HG02759 (cell line): ENCODE results near the gene PPP1R12B.
"Not testable (repeated sequence)": the region's sequence is repeated elsewhere in the genome, so short reads cannot be mapped to it uniquely, and the experiment has no call there.

ENCODE experiments used
- ATAC-seq: cut with Tn5 transposase; IDR thresholded peaks from one replicate; pipeline ENCODE4 v1.9.1; 2021; ENCODE audit warnings: mild to moderate bottlenecking, moderate library complexity; ENCODE audit not compliant: unreplicated experiment

PPP1R12B gene

GRCh38 chr1:202348005-202348508, 442 bp upstream of the PPP1R12B start:
- ATAC-seq, result no peak

DNA sequence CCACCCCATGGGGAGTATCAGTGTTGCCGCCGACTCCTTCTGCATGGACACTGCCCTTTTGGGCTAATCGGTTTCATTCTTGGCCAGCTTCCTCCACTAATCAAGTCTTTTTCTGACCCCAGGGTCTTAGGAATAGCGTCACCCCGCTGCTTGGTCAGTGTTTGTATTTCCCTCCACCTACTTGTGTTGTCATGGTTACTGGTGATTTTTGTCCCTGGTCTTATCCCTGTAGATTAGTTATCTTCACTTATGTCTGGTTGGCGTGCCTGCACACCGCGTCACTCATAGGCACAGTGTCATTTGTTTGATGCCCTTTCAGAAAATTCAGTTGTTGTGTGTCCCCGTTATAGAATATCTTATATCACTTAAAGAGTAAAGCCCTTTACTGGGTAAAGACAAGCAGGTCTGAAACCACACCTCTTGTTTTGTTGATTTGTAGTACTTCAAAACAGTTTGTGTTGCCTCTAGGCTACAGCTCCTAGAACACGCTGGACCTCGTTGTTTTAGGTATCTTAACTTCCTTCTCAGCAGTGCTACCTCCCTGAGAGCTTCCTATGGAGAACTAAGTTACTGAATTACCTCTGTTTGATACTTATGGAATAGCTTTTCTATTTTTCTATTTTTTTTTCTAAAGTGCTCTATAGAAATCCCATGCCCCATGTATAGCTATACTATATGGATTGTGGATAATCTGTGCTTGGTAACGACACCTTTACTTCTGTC, 868 bp downstream of the PPP1R12B start:
- ATAC-seq, result no peak

DNA sequence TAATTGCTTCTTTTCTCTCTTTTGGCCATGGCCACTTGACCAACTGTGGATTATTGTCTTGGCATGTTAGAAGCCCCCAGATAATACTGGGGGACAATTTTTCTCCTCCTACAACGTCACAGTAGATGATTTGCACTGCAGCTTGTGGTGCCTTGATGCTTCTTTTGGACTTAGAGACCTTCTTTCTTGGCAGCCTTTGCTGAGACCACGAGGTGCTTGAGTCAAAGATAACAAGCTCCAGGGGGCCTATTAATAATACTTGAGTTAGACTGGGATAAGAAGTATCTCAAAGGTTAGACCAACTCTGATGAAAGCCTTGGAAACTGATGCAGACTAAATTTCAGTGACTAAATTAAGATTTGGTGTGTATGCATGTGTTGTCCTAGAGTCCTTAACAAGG, 3.2 kb downstream of the PPP1R12B start:
- ATAC-seq, result no peak

DNA sequence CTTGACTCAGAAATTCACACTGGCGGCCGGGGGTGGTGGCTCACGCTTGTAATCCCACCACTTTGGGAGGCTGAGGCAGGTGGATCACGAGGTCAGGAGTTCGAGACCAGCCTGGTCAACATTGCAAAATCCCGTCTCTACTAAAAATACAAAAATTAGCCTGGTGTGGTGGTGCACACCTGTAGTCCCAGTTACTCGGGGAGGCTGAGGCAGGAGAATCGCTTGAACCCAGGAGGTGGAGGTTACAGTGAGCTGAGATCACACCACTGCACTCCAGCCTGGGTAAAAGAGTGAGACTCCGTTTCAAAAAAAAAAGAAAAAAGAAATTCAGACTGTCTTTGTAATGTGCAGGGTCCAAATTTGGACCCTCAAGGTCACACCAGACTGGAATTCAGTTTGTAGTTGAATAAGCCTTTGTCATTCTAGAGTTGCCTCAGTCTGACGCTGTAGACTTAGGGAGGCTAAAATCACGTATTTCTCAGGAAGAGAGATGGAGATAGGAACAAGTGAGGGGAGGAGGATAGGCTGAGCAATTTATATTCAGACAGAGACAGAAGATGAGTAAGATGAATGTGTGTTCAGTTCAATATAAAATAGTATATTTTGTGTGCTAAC, 4.2 kb downstream of the PPP1R12B start:
- not testable (repeated sequence) for ATAC-seq

DNA sequence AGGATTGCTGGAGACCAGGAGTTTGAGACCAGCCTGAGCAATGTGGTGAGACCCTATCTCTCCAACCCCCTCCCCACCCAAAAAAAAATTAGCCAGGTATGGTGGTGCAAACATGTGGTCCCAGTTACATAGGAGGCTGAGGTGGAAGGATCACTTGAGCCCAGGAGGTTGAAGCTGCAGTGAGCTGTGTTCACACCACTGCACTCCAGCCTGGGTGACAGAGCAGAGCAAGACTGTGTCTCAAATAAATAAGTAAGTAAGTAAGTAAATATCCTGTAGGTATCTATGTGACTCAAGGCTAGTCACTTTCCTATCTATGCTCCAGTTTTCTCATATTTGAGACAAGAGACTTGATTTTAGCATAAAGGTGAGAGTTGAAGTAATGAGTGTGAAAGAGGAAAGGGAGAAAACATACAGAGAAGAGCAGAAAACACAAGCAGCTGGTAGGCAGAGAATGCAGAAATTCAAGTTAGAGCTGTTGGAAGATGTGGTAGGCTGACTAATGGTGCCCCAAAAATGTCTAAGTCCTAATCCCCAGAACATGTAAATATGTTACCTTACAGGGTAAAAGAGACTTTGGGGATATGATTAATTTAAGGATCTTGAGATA, 7.5 kb downstream of the PPP1R12B start:
- ATAC-seq, result no peak

GRCh38 chr1:202357506-202357905, 9.0 kb downstream of the PPP1R12B start:
- ATAC-seq, result no peak

DNA sequence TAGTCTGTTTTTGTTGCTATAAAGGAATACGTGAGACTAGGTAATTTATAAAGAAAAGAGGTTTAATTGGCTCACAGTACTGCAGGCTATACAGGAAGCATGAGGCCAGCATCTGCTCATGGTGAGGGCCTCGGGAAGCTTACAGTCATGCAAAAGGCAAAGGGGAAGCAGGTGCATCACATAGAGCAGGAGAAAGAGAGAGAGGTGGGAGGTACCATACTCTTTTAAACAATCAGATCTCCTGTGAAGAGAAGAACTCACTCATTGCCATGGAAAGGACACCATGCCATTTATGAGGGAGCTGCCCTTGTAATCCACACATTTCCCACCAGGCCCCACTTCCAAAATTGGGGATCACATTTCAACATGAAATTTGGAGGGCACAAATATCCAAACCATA, 12.7 kb downstream of the PPP1R12B start:
- ATAC-seq, result no peak

- ATAC-seq, result no peak
These were observed 13.2 kb downstream of the PPP1R12B start for GRCh38 chr1:202361701-202362100.

DNA sequence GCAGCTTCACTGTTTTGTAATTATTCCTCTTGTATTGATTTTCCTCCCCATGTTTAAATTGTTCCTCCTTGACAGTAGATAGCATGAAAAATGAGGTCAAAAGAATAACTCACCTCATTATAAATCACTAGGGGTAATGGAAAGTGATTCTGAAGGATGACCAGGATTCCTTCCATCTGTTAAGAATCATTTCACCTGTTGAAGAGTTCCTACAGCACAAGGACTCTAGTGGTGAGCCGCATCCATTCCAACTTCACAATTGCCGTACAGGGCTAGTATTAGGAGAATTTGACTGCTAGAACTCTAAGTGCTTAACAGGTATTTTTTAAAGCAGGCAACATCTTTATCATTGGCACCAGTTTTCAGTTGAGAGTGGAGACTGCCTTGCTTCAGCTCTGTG, 13.7 kb downstream of the PPP1R12B start:
- ATAC-seq, result no peak

- ATAC-seq, result no peak
These were observed 16.8 kb downstream of the PPP1R12B start for GRCh38 chr1:202365092-202365815.

- ATAC-seq, result no peak
These were observed 18.8 kb downstream of the PPP1R12B start for GRCh38 chr1:202367271-202367670.

- not testable (repeated sequence) for ATAC-seq
These were observed 22.4 kb downstream of the PPP1R12B start for GRCh38 chr1:202370906-202371305.

GRCh38 chr1:202374099-202374498, 25.6 kb downstream of the PPP1R12B start:
- ATAC-seq, result no peak

- ATAC-seq, result not testable (repeated sequence)
These were observed 26.7 kb downstream of the PPP1R12B start for GRCh38 chr1:202375175-202375574.

DNA sequence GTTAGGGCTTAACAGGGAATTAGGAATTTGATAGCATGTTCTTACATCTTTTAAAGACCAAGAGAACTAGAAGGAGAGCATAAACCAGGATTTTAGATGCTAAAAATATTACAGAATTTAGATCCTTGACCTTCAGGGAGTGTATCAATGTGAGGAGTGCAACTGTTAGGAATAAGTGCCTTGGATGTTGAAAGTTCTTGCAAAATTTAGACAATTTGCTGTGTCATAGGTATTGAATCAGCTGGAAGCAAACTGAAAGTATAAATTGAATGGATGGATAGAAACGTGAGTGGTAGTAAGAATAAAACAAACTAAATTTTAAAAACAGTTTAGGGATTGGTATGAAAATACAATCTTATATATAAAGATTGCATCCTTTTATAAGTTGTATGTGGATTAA, 27.7 kb downstream of the PPP1R12B start:
- ATAC-seq, result no peak

DNA sequence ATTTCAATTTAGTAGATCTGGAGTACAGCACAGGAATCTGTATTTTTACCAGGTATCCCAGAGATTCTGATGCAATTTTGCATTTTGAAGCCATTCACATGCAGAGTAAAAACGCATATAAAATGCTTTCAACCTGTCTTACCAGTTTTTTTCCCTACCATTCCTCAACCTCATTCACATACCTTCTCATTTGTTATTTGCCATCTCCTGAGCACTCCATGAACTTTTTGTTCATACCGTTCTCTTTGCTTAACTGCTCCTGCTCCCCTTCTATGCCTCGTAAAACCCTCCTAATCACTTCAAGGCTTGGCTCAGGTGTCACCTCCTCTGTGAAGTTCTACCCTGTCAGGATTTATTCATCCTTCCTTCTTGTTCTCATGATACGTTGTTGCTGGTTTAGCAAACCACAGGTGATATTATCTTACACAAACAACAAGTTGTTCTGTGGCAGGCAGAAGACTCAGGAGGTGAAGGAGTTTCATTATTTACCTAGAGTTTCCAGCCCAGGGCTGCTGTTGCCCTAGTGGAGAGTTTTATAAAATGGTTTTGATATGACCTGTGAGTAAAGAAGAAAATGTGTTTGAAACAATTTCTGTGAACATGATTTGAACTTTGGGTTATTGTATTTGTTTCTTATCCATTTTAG, 31.5 kb downstream of the PPP1R12B start:
- ATAC-seq, result not testable (repeated sequence)

DNA sequence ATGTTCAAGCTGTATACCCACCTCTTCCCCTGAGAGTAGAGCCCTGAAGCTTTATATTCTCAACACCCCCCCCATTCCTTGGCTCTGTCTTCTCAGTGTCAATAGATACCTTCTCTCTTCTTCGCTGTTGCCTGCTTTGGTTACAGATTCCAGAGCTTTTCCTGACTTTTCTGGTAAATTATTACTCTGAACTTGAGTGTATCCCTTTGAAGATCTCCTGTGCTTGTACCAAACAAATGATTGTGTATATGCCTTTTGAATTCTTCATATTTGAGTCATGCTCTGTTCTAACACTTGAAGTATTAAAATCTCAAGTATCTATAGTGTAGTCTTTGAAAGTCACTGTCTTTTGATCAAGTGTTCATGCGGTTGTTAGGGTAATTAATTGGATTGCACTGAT, 32.0 kb downstream of the PPP1R12B start:
- not testable (repeated sequence) for ATAC-seq

DNA sequence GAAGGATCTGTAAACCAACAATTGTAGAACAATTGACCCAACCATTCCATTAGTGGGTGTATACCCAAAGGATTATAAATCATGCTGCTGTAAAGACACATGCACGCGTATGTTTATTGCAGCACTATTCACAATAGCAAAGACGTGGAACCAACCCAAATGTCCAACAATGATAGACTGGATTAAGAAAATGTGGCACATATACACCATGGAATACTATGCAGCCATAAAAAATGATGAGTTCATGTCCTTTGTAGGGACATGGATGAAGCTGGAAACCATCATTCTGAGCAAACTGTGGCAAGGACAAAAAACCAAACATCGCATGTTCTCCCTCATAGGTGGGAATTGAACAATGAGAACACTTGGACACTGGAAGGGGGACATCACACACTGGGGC, 33.4 kb downstream of the PPP1R12B start:
- ATAC-seq, result not testable (repeated sequence)

DNA sequence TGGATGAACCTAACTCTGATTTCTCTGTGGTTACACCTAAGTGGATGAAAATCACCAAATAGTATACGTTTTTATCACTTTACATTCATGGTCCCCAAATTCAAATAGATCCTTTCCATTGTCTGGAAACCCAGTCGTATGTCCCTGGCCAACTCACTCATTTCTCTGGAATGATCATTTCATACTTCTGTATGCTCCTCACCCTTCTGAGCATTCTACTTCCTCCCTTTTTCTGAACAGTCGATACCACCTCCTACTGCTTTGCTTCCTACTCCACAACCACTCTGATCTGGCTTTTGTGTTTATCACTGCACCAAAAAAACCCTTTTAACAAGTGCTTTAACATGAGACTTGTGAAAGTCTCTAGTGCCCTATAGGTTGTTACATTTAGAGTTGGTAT, 47.3 kb downstream of the PPP1R12B start:
- not testable (repeated sequence) for ATAC-seq

DNA sequence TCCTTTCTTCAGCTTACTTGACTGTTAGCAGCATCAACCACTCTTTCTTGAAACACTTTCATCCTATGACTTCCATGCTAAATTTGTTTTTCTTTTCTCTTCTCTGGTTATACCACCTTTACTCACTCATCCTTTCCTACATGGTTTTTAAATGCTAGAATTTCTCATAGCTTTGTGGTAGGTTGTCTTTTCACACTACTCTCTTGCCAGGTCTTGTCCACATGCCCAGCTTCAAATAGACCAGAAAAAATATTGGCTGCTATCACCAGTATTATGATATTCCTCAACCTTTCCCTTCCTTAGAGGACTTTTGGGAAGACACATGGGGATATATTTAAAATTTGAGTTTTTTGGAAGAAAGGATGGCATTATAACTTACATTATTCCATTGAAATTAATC, 48.8 kb downstream of the PPP1R12B start:
- no peak for ATAC-seq

GRCh38 chr1:202398439-202398838, 49.9 kb downstream of the PPP1R12B start:
- not testable (repeated sequence) for ATAC-seq
